HepG2 (cell line): ENCODE results near the gene ZNF22. TPM values are rescaled to one million over a fixed set of nuclear protein-coding genes. Genes with fewer than 3 reads are reported as not detected.

Experiments used
- ATAC-seq: fragments of 200-7000 bp; cut with Tn5 transposase; 3 replicates; pipeline ENCODE4 v1.9.1; 2020; ENCODE audit warnings: mild to moderate bottlenecking, moderate library complexity
- BruUV-seq: library from RNA; stranded (reverse); fragments of 400-500 nt; replicated peaks from 2 replicates; lab custom pipeline; 2021; lab: Mats Ljungman, UMichigan
- CTCF ChIA-PET: fragments of 300-600 bp; formaldehyde crosslinking; extraction: SDS; loops from one replicate; lab custom pipeline; 2021; ENCODE audit warnings: low total read pairs, inconsistent platforms, low intra/inter-chr PET ratio; lab: Yijun Ruan, JAX
- POLR2A ChIA-PET: fragments of 350-600 bp; sonication (Branson Sonifier 250); formaldehyde crosslinking; loops from one replicate; lab custom pipeline; 2020; ENCODE audit warnings: antibody characterized with exemption, inconsistent platforms; lab: Yijun Ruan, JAX
- DNase-seq: peaks from one replicate; pipeline ENCODE4 v3.0.0-alpha.2; 2015; ENCODE audit warnings: low spot score
- FAIRE-seq: peaks from 3 replicates; lab custom pipeline; 2011; peaks lifted over from hg19 to GRCh38; lab: Jason Lieb, UNC
- H2AFZ ChIP-seq: one replicate; pipeline ENCODE4 v1.6.1; 2011; ENCODE audit warnings: low read length, inconsistent platforms
- H3K27ac ChIP-seq: fragments of 300-600 bp; 3 replicates; pipeline ENCODE4 v1.8.0; 2011; ENCODE audit warnings: mixed run types, mild to moderate bottlenecking, mixed read lengths, low read length, inconsistent platforms; ENCODE audit not compliant: insufficient read depth; ENCODE audit errors: extremely low read length
- H3K27me3 ChIP-seq, 2 experiments: fragments of 200-600 bp in 1 of 2; 2 replicates in 1 of 2; 3 replicates in 1 of 2; pipeline versions ENCODE4 v1.6.0 to v1.8.0; 2011; ENCODE audit warnings: low read length in 2 of 2, mild to moderate bottlenecking in 2 of 2, moderate library complexity in 2 of 2, inconsistent platforms in 1 of 2; ENCODE audit not compliant: insufficient read depth in 2 of 2, control insufficient read depth in 1 of 2
- H3K36me3 ChIP-seq, 2 experiments: fragments of 200-600 bp in 1 of 2; replicated peaks in 1 of 2; 2 replicates in 1 of 2; 3 replicates in 1 of 2; pipeline versions ENCODE4 v1.5.1 to v1.8.0; 2011; ENCODE audit warnings: low read length in 2 of 2, inconsistent platforms in 1 of 2; ENCODE audit not compliant: insufficient read depth in 2 of 2, control insufficient read depth in 1 of 2
- H3K4me1 ChIP-seq: 2 replicates; pipeline ENCODE4 v1.5.1; 2012; ENCODE audit warnings: low read length, inconsistent platforms; ENCODE audit not compliant: insufficient read depth
- H3K4me2 ChIP-seq: 2 replicates; pipeline ENCODE4 v1.6.0; 2011; ENCODE audit warnings: low read depth, low read length, inconsistent platforms
- H3K4me3 ChIP-seq, 3 experiments: fragments of 200-600 bp in 1 of 3; sonication (generic), shearing (Covaris generic) in 1 of 3; replicated peaks in 1 of 3; 2 replicates each; pipeline ENCODE4 v1.5.1; 2011 to 2016; ENCODE audit warnings: low read length in 3 of 3, inconsistent platforms in 2 of 3, low read depth in 2 of 3, mild to moderate bottlenecking in 2 of 3, control low read depth in 1 of 3, mixed read lengths in 1 of 3; ENCODE audit not compliant: insufficient read depth in 1 of 3
- H3K79me2 ChIP-seq: one replicate; pipeline ENCODE4 v1.6.1; 2011; ENCODE audit warnings: low read length, inconsistent platforms; ENCODE audit not compliant: insufficient read depth
- H3K9ac ChIP-seq: 2 replicates; pipeline ENCODE4 v1.6.0; 2011; ENCODE audit warnings: mild to moderate bottlenecking, low read depth, low read length, inconsistent platforms; ENCODE audit not compliant: insufficient read depth
- H3K9me3 ChIP-seq: 2 replicates; pipeline ENCODE4 v1.5.1; 2012; ENCODE audit warnings: mild to moderate bottlenecking, low read length
- H4K20me1 ChIP-seq: 2 replicates; pipeline ENCODE4 v1.6.0; 2011; ENCODE audit warnings: inconsistent platforms, mild to moderate bottlenecking, low read length, moderate library complexity; ENCODE audit not compliant: insufficient read depth
- CHD4 ChIP-seq: fragments of 200-600 bp; sonication (generic); IDR thresholded peaks from 2 replicates; pipeline ENCODE4 v1.7.0; 2017; ENCODE audit warnings: mild to moderate bottlenecking, low read length, borderline replicate concordance
- HDAC6 ChIP-seq: fragments of 200-600 bp; sonication (generic); IDR thresholded peaks from 2 replicates; pipeline ENCODE4 v1.7.0; 2017; ENCODE audit warnings: mild to moderate bottlenecking, antibody characterized with exemption, low read length, low read depth
- HOXA3 ChIP-seq: sonication (generic); formaldehyde crosslinking; IDR thresholded peaks from 2 replicates; pipeline ENCODE4 v1.5.0; 2020; ENCODE audit warnings: missing genetic modification reagents
- ONECUT2 ChIP-seq: sonication (generic); formaldehyde crosslinking; IDR thresholded peaks from 2 replicates; pipeline ENCODE4 v1.4.0; 2020; ENCODE audit warnings: missing genetic modification reagents
- SKI ChIP-seq: fragments of 450-650 bp; IDR thresholded peaks from one replicate; pipeline ENCODE4 v1.6.1; 2018; ENCODE audit warnings: mild to moderate bottlenecking; ENCODE audit not compliant: partially characterized antibody
- SOX5 ChIP-seq: IDR thresholded peaks from 2 replicates; pipeline ENCODE4 v1.6.1; 2016; ENCODE audit warnings: borderline replicate concordance
- SP140L ChIP-seq: sonication (generic); formaldehyde crosslinking; IDR thresholded peaks from 2 replicates; pipeline ENCODE4 v1.4.0; 2020; ENCODE audit warnings: missing genetic modification reagents, borderline replicate concordance
- TCF7L2 ChIP-seq: IDR thresholded peaks from 2 replicates; pipeline ENCODE4 v1.6.1; 2011; ENCODE audit warnings: mild to moderate bottlenecking, low read depth, low read length, moderate library complexity
- ZKSCAN1 ChIP-seq: fragments of 150-350 bp; IDR thresholded peaks from 2 replicates; pipeline ENCODE4 v1.6.1; 2014; ENCODE audit warnings: low read length
- ZNF207 ChIP-seq: fragments of 450-650 bp; IDR thresholded peaks from 2 replicates; pipeline ENCODE4 v1.6.1; 2016; ENCODE audit warnings: antibody characterized with exemption, borderline replicate concordance
- ZNF350 ChIP-seq: sonication (generic); formaldehyde crosslinking; IDR thresholded peaks from 2 replicates; pipeline ENCODE4 v1.4.0; 2020; ENCODE audit warnings: mild to moderate bottlenecking, low read depth, missing genetic modification reagents, borderline replicate concordance
- ZNF549 ChIP-seq: sonication (generic); formaldehyde crosslinking; IDR thresholded peaks from 2 replicates; pipeline ENCODE4 v1.5.0; 2020; ENCODE audit warnings: missing genetic modification reagents
- ZNF670 ChIP-seq: sonication (generic); formaldehyde crosslinking; IDR thresholded peaks from 2 replicates; pipeline ENCODE4 v1.8.0; 2022; ENCODE audit warnings: mild to moderate bottlenecking, missing genetic modification reagents, borderline replicate concordance
- ZSCAN25 ChIP-seq: sonication (generic); formaldehyde crosslinking; IDR thresholded peaks from 2 replicates; pipeline ENCODE4 v1.8.0; 2022; ENCODE audit warnings: mild to moderate bottlenecking, missing genetic modification reagents
- ZSCAN30 ChIP-seq: sonication (generic); formaldehyde crosslinking; IDR thresholded peaks from 2 replicates; pipeline ENCODE4 v1.5.0; 2020; ENCODE audit warnings: mild to moderate bottlenecking, missing genetic modification reagents
- ZSCAN31 ChIP-seq: sonication (generic); formaldehyde crosslinking; IDR thresholded peaks from 2 replicates; pipeline ENCODE4 v1.5.0; 2020; ENCODE audit warnings: low read depth, mild to moderate bottlenecking, missing genetic modification reagents
- WGBS: methylation state at CpG from one replicate; pipeline ENCODE4 v1.1.6; 2017; ENCODE audit warnings: low lambda C conversion rate; 5-methylcytosine and 5-hydroxymethylcytosine counted together
- in situ Hi-C: cut with HindIII; loops from 2 replicates; pipeline ENCODE4 v1.10.0; 2017; ENCODE audit warnings: low pct_unique_long_range_greater_than_20kb; ENCODE audit not compliant: extremely low pct_ligation_motif_present
- intact Hi-C: fragments of 100-400 bp; cut with micrococcal nuclease; formaldehyde crosslinking; loops from one replicate; pipeline ENCODE4 v1.10.0; 2022; ENCODE audit not compliant: unreplicated experiment
- polyA plus RNA-seq, 8 experiments: library from polyadenylated mRNA; depleted of rRNA in 3 of 8; stranded (reverse) in 7 of 8; unstranded in 1 of 8; fragments of >200 nt; fragmentation: Illumina TruSeq in 4 of 8; extraction: Trizol in 4 of 8; gene quantifications; 2 replicates each; pipeline versions ENCODE4 v1.2.1 to v1.2.3, GENCODE V29; 2011 to 2016; ENCODE audit warnings: low read depth in 4 of 8, missing spikeins in 1 of 8, mixed read lengths in 1 of 8; ENCODE audit not compliant: insufficient read depth in 1 of 8
- total RNA-seq, 5 experiments: library from RNA; depleted of rRNA; stranded (reverse); fragments of >200 nt; fragmentation: Illumina TruSeq; extraction: Trizol; gene quantifications; 2 replicates each; pipeline ENCODE4 v1.2.3, GENCODE V29; 2016; ENCODE audit warnings: low read depth in 1 of 5
- TF ChIP-seq, protein P1 (sequence below): sonication (generic); formaldehyde crosslinking; IDR thresholded peaks from 2 replicates; pipeline ENCODE4 v1.5.1; 2020; ENCODE audit warnings: mild to moderate bottlenecking, moderate library complexity, missing genetic modification reagents
- TF ChIP-seq, protein P2 (sequence below): sonication (generic); formaldehyde crosslinking; IDR thresholded peaks from 2 replicates; pipeline ENCODE4 v1.4.0; 2020; ENCODE audit warnings: missing genetic modification reagents, borderline replicate concordance

Gene ZNF22
- total and polyA plus RNA-seq, 2 of the 13 experiments (the other 11 are each of a cell fraction or from before 2014, with no cell fraction given), result 0.40 to 1.3 TPM

DNA sequence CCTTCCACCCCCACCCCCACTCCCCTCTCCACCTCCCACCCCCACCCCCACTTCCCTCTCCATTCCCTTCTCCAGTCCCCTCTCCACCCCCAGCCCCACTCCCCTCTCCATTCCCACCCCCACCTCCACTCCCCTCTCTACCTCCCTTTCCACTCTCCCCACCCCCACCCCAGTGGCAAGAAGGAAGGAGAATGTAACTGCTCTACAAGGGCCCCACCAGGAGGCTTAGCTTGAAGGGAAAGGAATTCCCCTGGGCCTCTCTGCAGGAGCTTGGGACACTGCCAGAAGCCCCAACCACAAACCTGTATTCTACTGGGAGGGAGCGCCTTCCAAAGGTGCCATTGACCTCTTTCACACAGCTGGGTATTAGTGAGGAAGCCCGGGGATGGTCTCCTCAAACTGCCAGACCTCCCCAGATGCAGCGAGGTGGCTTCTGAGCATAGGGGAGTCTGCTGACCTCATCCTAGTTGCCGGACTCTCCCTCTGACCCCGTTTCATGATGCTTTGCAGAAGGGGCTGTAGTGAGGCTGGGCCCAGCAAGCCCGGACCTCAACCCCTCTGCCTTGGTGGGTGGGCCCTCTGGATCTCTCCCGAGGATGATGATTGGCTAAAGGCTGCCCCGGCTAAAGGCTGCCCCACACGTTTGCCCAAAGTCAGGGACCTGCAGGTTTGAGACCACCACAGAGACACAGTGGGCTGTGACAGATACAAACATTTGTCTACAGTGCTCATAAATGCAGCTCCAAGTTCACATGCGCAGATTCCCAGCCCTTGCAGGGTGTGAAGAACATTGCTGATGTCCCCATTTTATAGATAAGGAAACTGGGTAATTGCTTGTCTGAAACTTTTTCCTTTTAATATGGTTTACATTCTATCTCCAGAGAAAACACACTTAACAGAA lies 25.0 kb upstream of the ZNF22 start:
- Histone ChIP-seq H3K36me3 (peaks cover 12 to 39% of the 10 kb centered on the region in 2 experiments; a peak in 4 of 5 replicates), H4K20me1 (peaks cover 40% of the 10 kb centered on the region), H3K4me1 (peaks cover 56% of the 10 kb centered on the region), H2AFZ (no peak overlapping the region), H3K4me3 (peak overlapping the region in 2 of 3 experiments; percentile 64 to 89; a peak in 5 of 6 replicates), H3K9me3 (no peaks in the 10 kb centered on the region), H3K27me3 (no peaks in the 10 kb centered on the region; a peak in 1 of 5 replicates), H3K4me2 (peak overlapping the region; percentile 90), H3K79me2 (peaks cover 30% of the 10 kb centered on the region), H3K9ac (peak overlapping the region; percentile 95), H3K27ac (peak overlapping the region; percentile 97)
- ChIA-PET POLR2A (interaction anchor here (1.0 to 12.6 kb wide), 11 partner anchors 13 to 65 kb away, joined by 4 to 863 read pairs (median 20); partner anchors contain the start of genes RASSF4, TMEM72 and ZNF22), CTCF (interaction anchor here (0.7 to 3.8 kb wide), 6 partner anchors 9 to 43 kb away, joined by 3 to 64 read pairs (median 5); partner anchors contain the start of gene RASSF4)
- FAIRE-seq, result no peak
- intact Hi-C loops (loop anchor here (1.0 to 2.0 kb wide), 2 partner anchors 15 to 43 kb away; no protein-coding TSS in a partner anchor), in situ Hi-C loops (loop anchor here (5.0 kb wide), 1 partner anchor 43 kb away; no protein-coding TSS in a partner anchor)
- peak; percentile 83 for DNase-seq
- no TSS peak for BruUV-seq
- WGBS, result 13% methylated on average over 5 of the region's 10 CpGs
- ATAC-seq, result peak; percentile 40
- TF ChIP-seq ZNF670 (CRISPR knock-in tag) (no peak), ZNF350 (peak; percentile 43; the same call in 1 of the 2 replicates), HOXA3 (CRISPR knock-in tag) (no peak), ZSCAN25 (CRISPR knock-in tag) (no peak), ZSCAN31 (CRISPR knock-in tag) (peak; percentile 56; the same call in 1 of the 2 replicates), ZSCAN30 (CRISPR knock-in tag) (no peak; the same call in 1 of the 2 replicates), SP140L (CRISPR knock-in tag) (no peak), CHD4 (no peak), HDAC6 (no peak), ONECUT2 (CRISPR knock-in tag) (no peak), ZKSCAN1 (no peak), SKI (no peak), ZNF207 (no peak), TCF7L2 (no peak), ZNF549 (CRISPR knock-in tag) (no peak), SOX5 (CRISPR knock-in tag) (no peak)
- TF ChIP-seq, protein P1, sequence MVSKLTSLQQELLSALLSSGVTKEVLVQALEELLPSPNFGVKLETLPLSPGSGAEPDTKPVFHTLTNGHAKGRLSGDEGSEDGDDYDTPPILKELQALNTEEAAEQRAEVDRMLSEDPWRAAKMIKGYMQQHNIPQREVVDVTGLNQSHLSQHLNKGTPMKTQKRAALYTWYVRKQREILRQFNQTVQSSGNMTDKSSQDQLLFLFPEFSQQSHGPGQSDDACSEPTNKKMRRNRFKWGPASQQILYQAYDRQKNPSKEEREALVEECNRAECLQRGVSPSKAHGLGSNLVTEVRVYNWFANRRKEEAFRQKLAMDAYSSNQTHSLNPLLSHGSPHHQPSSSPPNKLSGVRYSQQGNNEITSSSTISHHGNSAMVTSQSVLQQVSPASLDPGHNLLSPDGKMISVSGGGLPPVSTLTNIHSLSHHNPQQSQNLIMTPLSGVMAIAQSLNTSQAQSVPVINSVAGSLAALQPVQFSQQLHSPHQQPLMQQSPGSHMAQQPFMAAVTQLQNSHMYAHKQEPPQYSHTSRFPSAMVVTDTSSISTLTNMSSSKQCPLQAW (CRISPR knock-in tag), result no peak
- TF ChIP-seq, protein P2, sequence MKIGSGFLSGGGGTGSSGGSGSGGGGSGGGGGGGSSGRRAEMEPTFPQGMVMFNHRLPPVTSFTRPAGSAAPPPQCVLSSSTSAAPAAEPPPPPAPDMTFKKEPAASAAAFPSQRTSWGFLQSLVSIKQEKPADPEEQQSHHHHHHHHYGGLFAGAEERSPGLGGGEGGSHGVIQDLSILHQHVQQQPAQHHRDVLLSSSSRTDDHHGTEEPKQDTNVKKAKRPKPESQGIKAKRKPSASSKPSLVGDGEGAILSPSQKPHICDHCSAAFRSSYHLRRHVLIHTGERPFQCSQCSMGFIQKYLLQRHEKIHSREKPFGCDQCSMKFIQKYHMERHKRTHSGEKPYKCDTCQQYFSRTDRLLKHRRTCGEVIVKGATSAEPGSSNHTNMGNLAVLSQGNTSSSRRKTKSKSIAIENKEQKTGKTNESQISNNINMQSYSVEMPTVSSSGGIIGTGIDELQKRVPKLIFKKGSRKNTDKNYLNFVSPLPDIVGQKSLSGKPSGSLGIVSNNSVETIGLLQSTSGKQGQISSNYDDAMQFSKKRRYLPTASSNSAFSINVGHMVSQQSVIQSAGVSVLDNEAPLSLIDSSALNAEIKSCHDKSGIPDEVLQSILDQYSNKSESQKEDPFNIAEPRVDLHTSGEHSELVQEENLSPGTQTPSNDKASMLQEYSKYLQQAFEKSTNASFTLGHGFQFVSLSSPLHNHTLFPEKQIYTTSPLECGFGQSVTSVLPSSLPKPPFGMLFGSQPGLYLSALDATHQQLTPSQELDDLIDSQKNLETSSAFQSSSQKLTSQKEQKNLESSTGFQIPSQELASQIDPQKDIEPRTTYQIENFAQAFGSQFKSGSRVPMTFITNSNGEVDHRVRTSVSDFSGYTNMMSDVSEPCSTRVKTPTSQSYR (CRISPR knock-in tag), result no peak
